HepG2 (cell line): Measurements from ENCODE around the gene DEPDC5. TPM values are rescaled to one million over a fixed set of nuclear protein-coding genes. Genes with fewer than 3 reads are reported as not detected.

Source experiments
- ATAC-seq: fragments of 200-7000 bp; cut with Tn5 transposase; 3 replicates; pipeline ENCODE4 v1.9.1; 2020; ENCODE audit warnings: mild to moderate bottlenecking, moderate library complexity
- BruUV-seq: library from RNA; stranded (reverse); fragments of 400-500 nt; replicated peaks from 2 replicates; lab custom pipeline; 2021; lab: Mats Ljungman, UMichigan
- CTCF ChIA-PET: fragments of 300-600 bp; formaldehyde crosslinking; extraction: SDS; loops from one replicate; lab custom pipeline; 2021; ENCODE audit warnings: low total read pairs, inconsistent platforms, low intra/inter-chr PET ratio; lab: Yijun Ruan, JAX
- POLR2A ChIA-PET: fragments of 350-600 bp; sonication (Branson Sonifier 250); formaldehyde crosslinking; loops from one replicate; lab custom pipeline; 2020; ENCODE audit warnings: antibody characterized with exemption, inconsistent platforms; lab: Yijun Ruan, JAX
- DNase-seq: peaks from one replicate; pipeline ENCODE4 v3.0.0-alpha.2; 2015; ENCODE audit warnings: low spot score
- FAIRE-seq: peaks from 3 replicates; lab custom pipeline; 2011; peaks lifted over from hg19 to GRCh38; lab: Jason Lieb, UNC
- H2AFZ ChIP-seq: one replicate; pipeline ENCODE4 v1.6.1; 2011; ENCODE audit warnings: low read length, inconsistent platforms
- H3K27ac ChIP-seq: fragments of 300-600 bp; 3 replicates; pipeline ENCODE4 v1.8.0; 2011; ENCODE audit warnings: mixed run types, mild to moderate bottlenecking, mixed read lengths, low read length, inconsistent platforms; ENCODE audit not compliant: insufficient read depth; ENCODE audit errors: extremely low read length
- H3K27me3 ChIP-seq, 2 experiments: fragments of 200-600 bp in 1 of 2; 2 replicates in 1 of 2; 3 replicates in 1 of 2; pipeline versions ENCODE4 v1.6.0 to v1.8.0; 2011; ENCODE audit warnings: low read length in 2 of 2, mild to moderate bottlenecking in 2 of 2, moderate library complexity in 2 of 2, inconsistent platforms in 1 of 2; ENCODE audit not compliant: insufficient read depth in 2 of 2, control insufficient read depth in 1 of 2
- H3K36me3 ChIP-seq, 2 experiments: fragments of 200-600 bp in 1 of 2; replicated peaks in 1 of 2; 2 replicates in 1 of 2; 3 replicates in 1 of 2; pipeline versions ENCODE4 v1.5.1 to v1.8.0; 2011; ENCODE audit warnings: low read length in 2 of 2, inconsistent platforms in 1 of 2; ENCODE audit not compliant: insufficient read depth in 2 of 2, control insufficient read depth in 1 of 2
- H3K4me1 ChIP-seq: 2 replicates; pipeline ENCODE4 v1.5.1; 2012; ENCODE audit warnings: low read length, inconsistent platforms; ENCODE audit not compliant: insufficient read depth
- H3K4me2 ChIP-seq: 2 replicates; pipeline ENCODE4 v1.6.0; 2011; ENCODE audit warnings: low read depth, low read length, inconsistent platforms
- H3K4me3 ChIP-seq, 3 experiments: fragments of 200-600 bp in 1 of 3; sonication (generic), shearing (Covaris generic) in 1 of 3; replicated peaks in 1 of 3; 2 replicates each; pipeline ENCODE4 v1.5.1; 2011 to 2016; ENCODE audit warnings: low read length in 3 of 3, inconsistent platforms in 2 of 3, low read depth in 2 of 3, mild to moderate bottlenecking in 2 of 3, control low read depth in 1 of 3, mixed read lengths in 1 of 3; ENCODE audit not compliant: insufficient read depth in 1 of 3
- H3K79me2 ChIP-seq: one replicate; pipeline ENCODE4 v1.6.1; 2011; ENCODE audit warnings: low read length, inconsistent platforms; ENCODE audit not compliant: insufficient read depth
- H3K9ac ChIP-seq: 2 replicates; pipeline ENCODE4 v1.6.0; 2011; ENCODE audit warnings: mild to moderate bottlenecking, low read depth, low read length, inconsistent platforms; ENCODE audit not compliant: insufficient read depth
- H3K9me3 ChIP-seq: 2 replicates; pipeline ENCODE4 v1.5.1; 2012; ENCODE audit warnings: mild to moderate bottlenecking, low read length
- H4K20me1 ChIP-seq: 2 replicates; pipeline ENCODE4 v1.6.0; 2011; ENCODE audit warnings: inconsistent platforms, mild to moderate bottlenecking, low read length, moderate library complexity; ENCODE audit not compliant: insufficient read depth
- JUNB ChIP-seq: sonication (generic); formaldehyde crosslinking; IDR thresholded peaks from 2 replicates; pipeline ENCODE4 v1.8.0; 2022; ENCODE audit warnings: missing genetic modification reagents, mild to moderate bottlenecking, borderline replicate concordance
- KLF12 ChIP-seq: sonication (generic); formaldehyde crosslinking; IDR thresholded peaks from 2 replicates; pipeline ENCODE4 v1.4.0; 2020; ENCODE audit warnings: missing genetic modification reagents, borderline replicate concordance
- NBN ChIP-seq: fragments of 450-650 bp; conservative IDR thresholded peaks from 2 replicates; pipeline ENCODE4 v1.6.1; 2017
- ZBTB46 ChIP-seq: sonication (generic); formaldehyde crosslinking; IDR thresholded peaks from 2 replicates; pipeline ENCODE4 v1.4.0; 2020; ENCODE audit warnings: mild to moderate bottlenecking, missing genetic modification reagents, borderline replicate concordance
- ZNF260 ChIP-seq: sonication (generic); formaldehyde crosslinking; IDR thresholded peaks from 2 replicates; pipeline ENCODE4 v1.4.0; 2020; ENCODE audit warnings: missing genetic modification reagents, low read depth, mild to moderate bottlenecking, borderline replicate concordance
- WGBS: methylation state at CpG from one replicate; pipeline ENCODE4 v1.1.6; 2017; ENCODE audit warnings: low lambda C conversion rate; 5-methylcytosine and 5-hydroxymethylcytosine counted together
- in situ Hi-C: cut with HindIII; loops from 2 replicates; pipeline ENCODE4 v1.10.0; 2017; ENCODE audit warnings: low pct_unique_long_range_greater_than_20kb; ENCODE audit not compliant: extremely low pct_ligation_motif_present
- intact Hi-C: fragments of 100-400 bp; cut with micrococcal nuclease; formaldehyde crosslinking; loops from one replicate; pipeline ENCODE4 v1.10.0; 2022; ENCODE audit not compliant: unreplicated experiment
- polyA plus RNA-seq, 8 experiments: library from polyadenylated mRNA; depleted of rRNA in 3 of 8; stranded (reverse) in 7 of 8; unstranded in 1 of 8; fragments of >200 nt; fragmentation: Illumina TruSeq in 4 of 8; extraction: Trizol in 4 of 8; gene quantifications; 2 replicates each; pipeline versions ENCODE4 v1.2.1 to v1.2.3, GENCODE V29; 2011 to 2016; ENCODE audit warnings: low read depth in 4 of 8, missing spikeins in 1 of 8, mixed read lengths in 1 of 8; ENCODE audit not compliant: insufficient read depth in 1 of 8
- total RNA-seq, 5 experiments: library from RNA; depleted of rRNA; stranded (reverse); fragments of >200 nt; fragmentation: Illumina TruSeq; extraction: Trizol; gene quantifications; 2 replicates each; pipeline ENCODE4 v1.2.3, GENCODE V29; 2016; ENCODE audit warnings: low read depth in 1 of 5
- TF ChIP-seq, protein P1 (sequence below): IDR thresholded peaks from 2 replicates; pipeline ENCODE4 v1.6.1; 2016; ENCODE audit warnings: mild to moderate bottlenecking

Gene DEPDC5
- total and polyA plus RNA-seq, 2 of the 13 experiments (the other 11 are each of a cell fraction or from before 2014, with no cell fraction given): 9.8 to 12.4 TPM

DNA sequence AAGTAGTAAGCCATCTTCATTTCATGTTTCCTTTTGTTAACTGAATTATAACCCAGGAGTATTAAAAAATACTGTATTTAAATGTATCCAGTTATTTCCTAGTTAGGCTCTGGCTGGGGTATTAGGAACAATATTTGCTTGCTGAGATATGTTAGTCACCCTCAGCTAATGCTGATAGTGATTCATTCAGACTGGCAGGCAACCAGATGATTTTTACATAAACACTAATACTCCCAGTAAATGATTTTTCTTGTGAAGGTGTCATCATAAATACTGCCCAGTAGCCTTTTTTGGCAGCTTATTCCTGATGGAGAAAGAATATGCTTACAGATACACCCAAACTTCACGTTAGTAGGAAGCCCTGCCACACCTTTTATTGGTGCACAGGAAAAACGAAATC is 198.7 kb downstream of the DEPDC5 start:
- 100% methylated on average over 2 of the region's 2 CpGs for WGBS
- intact Hi-C loops: loop anchor here (1.0 kb wide), 1 partner anchor 199 kb away; no protein-coding TSS in a partner anchor
- Histone ChIP-seq H3K4me2 (no peak overlapping the region), H3K4me1 (peaks cover 24% of the 10 kb centered on the region), H3K27me3 (no peaks in the 10 kb centered on the region), H3K9ac (no peak overlapping the region), H2AFZ (no peak overlapping the region), H4K20me1 (peaks cover 10% of the 10 kb centered on the region), H3K79me2 (peaks cover 60% of the 10 kb centered on the region), H3K9me3 (no peaks in the 10 kb centered on the region), H3K4me3 (no peak overlapping the region), H3K27ac (no peak overlapping the region), H3K36me3 (peaks cover 15 to 27% of the 10 kb centered on the region in 2 experiments)
- POLR2A ChIA-PET: interaction anchor here (0.9 kb wide), 1 partner anchor 290 kb away, joined by 6 read pairs; the partner anchor contains the start of gene PISD
- no TSS peak for BruUV-seq
- CTCF ChIA-PET: no interaction called here
- ATAC-seq: no peak
- TF ChIP-seq, protein P1, sequence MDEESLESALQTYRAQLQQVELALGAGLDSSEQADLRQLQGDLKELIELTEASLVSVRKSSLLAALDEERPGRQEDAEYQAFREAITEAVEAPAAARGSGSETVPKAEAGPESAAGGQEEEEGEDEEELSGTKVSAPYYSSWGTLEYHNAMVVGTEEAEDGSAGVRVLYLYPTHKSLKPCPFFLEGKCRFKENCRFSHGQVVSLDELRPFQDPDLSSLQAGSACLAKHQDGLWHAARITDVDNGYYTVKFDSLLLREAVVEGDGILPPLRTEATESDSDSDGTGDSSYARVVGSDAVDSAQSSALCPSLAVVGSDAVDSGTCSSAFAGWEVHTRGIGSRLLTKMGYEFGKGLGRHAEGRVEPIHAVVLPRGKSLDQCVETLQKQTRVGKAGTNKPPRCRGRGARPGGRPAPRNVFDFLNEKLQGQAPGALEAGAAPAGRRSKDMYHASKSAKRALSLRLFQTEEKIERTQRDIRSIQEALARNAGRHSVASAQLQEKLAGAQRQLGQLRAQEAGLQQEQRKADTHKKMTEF (CRISPR knock-in tag): no peak
- TF ChIP-seq ZBTB46: no peak
- no peak for TF ChIP-seq KLF12 (CRISPR knock-in tag)
- no peak for TF ChIP-seq JUNB (CRISPR knock-in tag)
- TF ChIP-seq NBN: no peak
- TF ChIP-seq ZNF260: no peak
- FAIRE-seq: no peak
- no peak for DNase-seq
- in situ Hi-C loops: loop anchor here (25.0 kb wide), 1 partner anchor 390 kb away; no protein-coding TSS in a partner anchor
